Body of pancreas (tissue), 4 donors: Measurements from ENCODE around the gene DNAJC30. TPM values are rescaled to one million over a fixed set of nuclear protein-coding genes. Genes with fewer than 3 reads are reported as not detected.
"Not testable (repeated sequence)": the region's sequence is repeated elsewhere in the genome, so short reads cannot be mapped to it uniquely, and the experiment has no call there.

Experiments
- ATAC-seq: fragments of 150-250 bp; one replicate; pipeline ENCODE4 v1.9.1; 2016
- DNase-seq, 4 donors: peaks; one replicate each; pipeline ENCODE4 v3.0.0-alpha.2; 2019
- H3K27ac ChIP-seq, 4 donors: fragments of 200-600 bp; sonication (generic); 1 replicate in 3 of 4; 2 replicates in 1 of 4; pipeline versions ENCODE4 v1.5.1 to v1.6.1; 2016 to 2019; ENCODE audit warnings: mild to moderate bottlenecking in 1 of 4, mixed read lengths in 1 of 4, moderate library complexity in 1 of 4
- H3K27me3 ChIP-seq, 2 donors: fragments of 200-600 bp; sonication (generic); one replicate each; pipeline ENCODE4 v1.6.0; 2016; ENCODE audit warnings: mild to moderate bottlenecking in 1 of 2
- H3K36me3 ChIP-seq, 2 donors: fragments of 200-600 bp; sonication (generic); replicated peaks in 1 of 2; 2 replicates each; pipeline ENCODE4 v1.5.1; 2016; ENCODE audit warnings: low read depth in 2 of 2; ENCODE audit not compliant: insufficient read depth in 1 of 2
- H3K4me1 ChIP-seq: fragments of 200-600 bp; sonication (generic); one replicate; pipeline ENCODE4 v1.6.0; 2016
- H3K4me3 ChIP-seq, 2 donors: fragments of 200-600 bp; sonication (generic); 1 replicate in 1 of 2; 2 replicates in 1 of 2; pipeline ENCODE4 v1.5.1; 2016 to 2019
- H3K9me3 ChIP-seq, 3 donors: fragments of 200-600 bp; sonication (generic); 1 replicate in 2 of 3; 2 replicates in 1 of 3; pipeline ENCODE4 v1.5.1; 2016
- CTCF ChIP-seq, 7 experiments: fragments of 450-650 bp in 4 of 7; fragments of 200-600 bp in 3 of 7; sonication (generic) in 3 of 7; IDR thresholded peaks; one replicate each; pipeline ENCODE4 v1.5.1; 2016 to 2019; ENCODE audit warnings: antibody characterized with exemption in 7 of 7
- POLR2A ChIP-seq, 3 donors: fragments of 450-650 bp; IDR thresholded peaks; one replicate each; pipeline ENCODE4 v1.6.1; 2016; ENCODE audit warnings: antibody characterized with exemption in 3 of 3, mild to moderate bottlenecking in 2 of 3
- WGBS, 2 donors: methylation state at CpG; one replicate each; pipeline ENCODE4 v1.1.5; 2017; 5-methylcytosine and 5-hydroxymethylcytosine counted together
- intact Hi-C: fragments of 100-400 bp; cut with DNase I; formaldehyde crosslinking; loops from one replicate; pipeline ENCODE4 v1.15.1; 2023
- total RNA-seq, 2 donors: library from RNA; depleted of rRNA; stranded (reverse); fragments of >200 nt; gene quantifications; one replicate each; pipeline ENCODE4 v1.1.0, GENCODE V29; 2016

Gene DNAJC30
- total RNA-seq, 2 donors from 2014 or later = 3.6 to 5.6 TPM

GRCh38 chr7:73668103-73668885, 15.0 kb downstream of the DNAJC30 start:
- Histone ChIP-seq H3K9me3 (no peaks in the 10 kb centered on the region), H3K27ac (peak overlapping the region in 3 of 4 donors; percentile 59 to 68 (median 65)), H3K27me3 (no peaks in the 10 kb centered on the region), H3K36me3 (no peaks in the 10 kb centered on the region), H3K4me3 (peak overlapping the region; percentile 29 to 61), H3K4me1 (peaks cover 21% of the 10 kb centered on the region)
- intact Hi-C loops = no loop called here
- peak; percentile 9 for ATAC-seq
- DNase-seq = peak in 1 of 4 donors; percentile 16
- TF ChIP-seq POLR2A (IDR thresholded peaks at IDR 0.05) (no peak), CTCF (IDR thresholded peaks at IDR 0.05) (no peak)
- WGBS, 2 donors = 1 to 3% methylated on average over 9 to 21 of the region's 52 CpGs

GRCh38 chr7:73667344-73668102, 15.7 kb downstream of the DNAJC30 start, which contains the start of gene VPS37D:
VPS37D (plus strand) TSS chr7:73667831; CDS start chr7:73667959, 128 bp downstream.
- intact Hi-C loops = no loop called here
- 2 to 28% methylated on average over 4 to 70 of the region's 79 CpGs for WGBS, 2 donors

GRCh38 chr7:73663033-73663432, 20.2 kb downstream of the DNAJC30 start:
- intact Hi-C loops = no loop called here
- H3K4me3 ChIP-seq = no peak overlapping the region
- TF ChIP-seq CTCF (IDR thresholded peaks at IDR 0.05) = no peak
- TF ChIP-seq POLR2A (IDR thresholded peaks at IDR 0.05) = no peak

More at GRCh38 chr7:73667344-73668102, 15.7 kb downstream of the DNAJC30 start, which contains the start of gene VPS37D:
- peak; percentile 34 to 99 (median 95) for TF ChIP-seq CTCF (IDR thresholded peaks at IDR 0.05)
- no peak for TF ChIP-seq POLR2A (IDR thresholded peaks at IDR 0.05)
- peak; percentile 90 to 95 (median 92) for DNase-seq
- H3K27ac ChIP-seq = peak within 1 kb of the TSS in 3 of 4 donors; percentile 59 to 68 (median 65)
- peaks cover 21% of the 10 kb centered on the region for H3K4me1 ChIP-seq
- H3K4me3 ChIP-seq = peak within 1 kb of the TSS; percentile 29 to 61
- ATAC-seq = peak; percentile 94
- H3K9me3 ChIP-seq = no peaks in the 10 kb centered on the region
- H3K27me3 ChIP-seq = no peaks in the 10 kb centered on the region
- no peaks in the 10 kb centered on the region for H3K36me3 ChIP-seq

DNA sequence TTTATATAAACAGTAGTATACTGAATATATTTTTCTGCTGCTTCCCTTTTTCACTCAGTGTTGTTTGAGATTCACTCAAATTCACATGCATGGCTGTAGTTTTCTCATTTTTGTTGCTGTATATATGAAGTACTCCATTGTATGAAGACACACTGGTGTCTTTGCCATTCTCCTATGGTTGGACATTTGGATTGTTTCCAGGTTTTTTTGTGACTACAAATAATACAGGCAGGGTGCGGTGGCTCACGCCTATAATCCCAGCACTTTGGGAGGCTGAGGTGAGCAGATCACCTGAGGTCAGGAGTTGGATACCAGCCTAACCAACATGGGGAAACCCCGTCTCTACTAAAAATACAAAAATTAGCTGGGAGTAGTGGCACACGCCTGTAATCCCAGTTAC, 22.7 kb downstream of the DNAJC30 start:
- H3K4me3 ChIP-seq, DNase-seq, H3K4me1 ChIP-seq, H3K27ac ChIP-seq, H3K36me3 ChIP-seq, H3K27me3 ChIP-seq, ATAC-seq, H3K9me3 ChIP-seq, intact Hi-C loops: not testable (repeated sequence)
- WGBS, 2 donors = 44% methylated on average over 4 of the region's 4 CpGs

More at GRCh38 chr7:73663033-73663432, 20.2 kb downstream of the DNAJC30 start:
- Histone ChIP-seq H3K27ac (no peak overlapping the region), H3K9me3 (no peaks in the 10 kb centered on the region), H3K36me3 (no peaks in the 10 kb centered on the region), H3K27me3 (no peaks in the 10 kb centered on the region), H3K4me1 (peaks cover 8% of the 10 kb centered on the region)
- DNase-seq = no peak
- ATAC-seq = no peak

DNA sequence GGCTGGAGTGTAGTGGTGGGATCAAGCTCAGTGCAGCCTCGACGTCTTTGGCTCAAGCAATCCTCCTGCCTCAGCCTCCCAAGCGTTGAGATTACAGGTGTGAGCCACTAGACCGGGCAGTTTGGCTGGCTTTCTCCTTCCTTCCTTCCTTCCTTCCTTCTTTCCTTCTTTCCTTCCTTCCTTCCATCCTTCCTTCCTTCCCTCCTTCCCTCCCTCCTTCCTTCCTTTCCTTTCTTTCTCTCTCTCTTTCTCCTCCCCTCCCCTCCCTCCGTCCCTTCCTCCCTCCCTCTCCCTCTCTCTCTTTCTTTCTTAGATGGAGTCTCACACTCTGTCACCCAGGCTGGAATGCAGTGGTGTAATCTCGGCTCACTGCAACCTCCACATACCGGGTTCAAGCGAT, 23.3 kb downstream of the DNAJC30 start:
- Histone ChIP-seq H3K4me3 (no peak overlapping the region), H3K27me3 (no peaks in the 10 kb centered on the region), H3K9me3 (no peaks in the 10 kb centered on the region), H3K36me3 (no peaks in the 10 kb centered on the region), H3K27ac (no peak overlapping the region), H3K4me1 (no peaks in the 10 kb centered on the region)
- intact Hi-C loops = no loop called here
- DNase-seq = no peak
- TF ChIP-seq CTCF (IDR thresholded peaks at IDR 0.05) (no peak), POLR2A (IDR thresholded peaks at IDR 0.05) (no peak)
- ATAC-seq = no peak
- WGBS, 2 donors = 50 to 51% methylated on average over 8 of the region's 8 CpGs

GRCh38 chr7:73655309-73655708, 27.9 kb downstream of the DNAJC30 start:
- WGBS, 2 donors = 76 to 87% methylated on average over 4 of the region's 4 CpGs
- H3K27ac ChIP-seq, H3K4me3 ChIP-seq, ATAC-seq, intact Hi-C loops, DNase-seq, H3K4me1 ChIP-seq, H3K36me3 ChIP-seq, H3K9me3 ChIP-seq, H3K27me3 ChIP-seq: not testable (repeated sequence)
